Fibroblast of skin of abdomen (primary cell): ENCODE measurements around the gene GFOD2.

ENCODE experiments used
- DNase-seq: peaks from one replicate; pipeline ENCODE4 v3.0.0-alpha.2; 2013

Gene GFOD2

GRCh38 chr16:67632415-67633172 is 86.5 kb downstream of the GFOD2 start:
- DNase-seq, result peak; percentile 28

- no peak for DNase-seq
These were observed 90.9 kb downstream of the GFOD2 start for GRCh38 chr16:67628216-67628615.
